Measurements from ENCODE around the gene MICU1.

The MICU1 gene

GRCh38 chr10:72574636-72575035 is 51.2 kb downstream of the MICU1 start:
- Histone ChIP-seq H3K9me3 (ENCODE audit: control insufficient read depth, insufficient read depth, low read length) (no peaks in the 10 kb centered on the region), H3F3A (ENCODE audit: control insufficient read depth, insufficient read depth) (no peaks in the 10 kb centered on the region), H4K20me1 (ENCODE audit: control insufficient read depth, insufficient read depth, low read depth, low read length) (no peaks in the 10 kb centered on the region), H3K36me3 (ENCODE audit: control insufficient read depth, low read length) (no peaks in the 10 kb centered on the region), H3K27ac (ENCODE audit: low read depth, low read length) (no peak overlapping the region), H3K79me2 (ENCODE audit: control insufficient read depth, low read length) (no peaks in the 10 kb centered on the region), H3K4me3 (ENCODE audit: low read length) (no peak overlapping the region), H3K9me2 (replicated peaks; ENCODE audit: control insufficient read depth, low read length) (no peaks in the 10 kb centered on the region), H3K4me1 (ENCODE audit: control insufficient read depth, low read length) (no peaks in the 10 kb centered on the region), H3K27me3 (ENCODE audit: control insufficient read depth, low read length) (no peaks in the 10 kb centered on the region), H3K4me2 (ENCODE audit: low read length) (no peak overlapping the region)
- TF ChIP-seq CTCF (IDR thresholded peaks at IDR 0.05; ENCODE audit: low read depth, low read length, poor library complexity, severe bottlenecking) (no peak), EZH2phosphoT487 (IDR thresholded peaks at IDR 0.05; ENCODE audit: borderline replicate concordance, low read length) (no peak)

- H3K4me1 ChIP-seq (ENCODE audit: control insufficient read depth, low read length): no peaks in the 10 kb centered on the region
These were observed 52.8 kb downstream of the MICU1 start for GRCh38 chr10:72573079-72573478.

GRCh38 chr10:72567889-72568640 is 57.8 kb downstream of the MICU1 start:
- Histone ChIP-seq H3K9me3 (ENCODE audit: control insufficient read depth, insufficient read depth, low read length) (no peaks in the 10 kb centered on the region), H3K36me3 (ENCODE audit: control insufficient read depth, low read length) (no peaks in the 10 kb centered on the region), H3K79me2 (ENCODE audit: control insufficient read depth, low read length) (no peaks in the 10 kb centered on the region), H3K4me3 (ENCODE audit: low read length) (no peak overlapping the region), H3K4me1 (ENCODE audit: control insufficient read depth, low read length) (no peaks in the 10 kb centered on the region), H3K27me3 (ENCODE audit: control insufficient read depth, low read length) (no peaks in the 10 kb centered on the region), H3K27ac (ENCODE audit: low read depth, low read length) (no peak overlapping the region), H3K9me2 (replicated peaks; ENCODE audit: control insufficient read depth, low read length) (no peaks in the 10 kb centered on the region), H3F3A (ENCODE audit: control insufficient read depth, insufficient read depth) (no peaks in the 10 kb centered on the region), H3K4me2 (ENCODE audit: low read length) (no peak overlapping the region), H4K20me1 (ENCODE audit: control insufficient read depth, insufficient read depth, low read depth, low read length) (no peaks in the 10 kb centered on the region)
- TF ChIP-seq CTCF (IDR thresholded peaks at IDR 0.05; ENCODE audit: low read depth, low read length, poor library complexity, severe bottlenecking): peak; percentile 62
- TF ChIP-seq EZH2phosphoT487 (IDR thresholded peaks at IDR 0.05; ENCODE audit: borderline replicate concordance, low read length): no peak

More at GRCh38 chr10:72573079-72573478, 52.8 kb downstream of the MICU1 start:
- H3K27ac ChIP-seq (ENCODE audit: low read depth, low read length): no peak overlapping the region
- no peaks in the 10 kb centered on the region for H3K79me2 ChIP-seq (ENCODE audit: control insufficient read depth, low read length)
- H3K27me3 ChIP-seq (ENCODE audit: control insufficient read depth, low read length): no peaks in the 10 kb centered on the region
- H3K9me2 ChIP-seq (replicated peaks; ENCODE audit: control insufficient read depth, low read length): no peaks in the 10 kb centered on the region
- H4K20me1 ChIP-seq (ENCODE audit: control insufficient read depth, insufficient read depth, low read depth, low read length): no peaks in the 10 kb centered on the region
- no peaks in the 10 kb centered on the region for H3K9me3 ChIP-seq (ENCODE audit: control insufficient read depth, insufficient read depth, low read length)
- H3K36me3 ChIP-seq (ENCODE audit: control insufficient read depth, low read length): no peaks in the 10 kb centered on the region
- H3K4me2 ChIP-seq (ENCODE audit: low read length): no peak overlapping the region
- H3K4me3 ChIP-seq (ENCODE audit: low read length): no peak overlapping the region
- H3F3A ChIP-seq (ENCODE audit: control insufficient read depth, insufficient read depth): no peaks in the 10 kb centered on the region
- no peak for TF ChIP-seq CTCF (IDR thresholded peaks at IDR 0.05; ENCODE audit: low read depth, low read length, poor library complexity, severe bottlenecking)
- no peak for TF ChIP-seq EZH2phosphoT487 (IDR thresholded peaks at IDR 0.05; ENCODE audit: borderline replicate concordance, low read length)
